ENCODE results near the gene ACO2. TPM values are rescaled to one million over a fixed set of nuclear protein-coding genes. Genes with fewer than 3 reads are reported as not detected.

Gene ACO2
- 45.2 to 50.7 TPM (median 49.2 TPM) in 5 replicates for total RNA-seq (2022; extraction: Qiagen RNA extraction; ENCODE audit: low read depth)

GRCh38 chr22:41468381-41469217 is at the start of gene ACO2, which contains the start of gene PHF5A:
Gene ACO2, plus strand, starts transcription at chr22:41469117. Its CDS starts 30 bp downstream, at chr22:41469147.
Gene PHF5A, minus strand, starts transcription at chr22:41468692. Its CDS starts 39 bp downstream, at chr22:41468653.

GRCh38 chr22:41446639-41447434 is 22.1 kb upstream of the ACO2 start, which contains the start of gene TOB2:
Gene TOB2, minus strand, starts transcription at chr22:41446801. Its CDS starts 9,456 bp downstream, at chr22:41437345.

DNA sequence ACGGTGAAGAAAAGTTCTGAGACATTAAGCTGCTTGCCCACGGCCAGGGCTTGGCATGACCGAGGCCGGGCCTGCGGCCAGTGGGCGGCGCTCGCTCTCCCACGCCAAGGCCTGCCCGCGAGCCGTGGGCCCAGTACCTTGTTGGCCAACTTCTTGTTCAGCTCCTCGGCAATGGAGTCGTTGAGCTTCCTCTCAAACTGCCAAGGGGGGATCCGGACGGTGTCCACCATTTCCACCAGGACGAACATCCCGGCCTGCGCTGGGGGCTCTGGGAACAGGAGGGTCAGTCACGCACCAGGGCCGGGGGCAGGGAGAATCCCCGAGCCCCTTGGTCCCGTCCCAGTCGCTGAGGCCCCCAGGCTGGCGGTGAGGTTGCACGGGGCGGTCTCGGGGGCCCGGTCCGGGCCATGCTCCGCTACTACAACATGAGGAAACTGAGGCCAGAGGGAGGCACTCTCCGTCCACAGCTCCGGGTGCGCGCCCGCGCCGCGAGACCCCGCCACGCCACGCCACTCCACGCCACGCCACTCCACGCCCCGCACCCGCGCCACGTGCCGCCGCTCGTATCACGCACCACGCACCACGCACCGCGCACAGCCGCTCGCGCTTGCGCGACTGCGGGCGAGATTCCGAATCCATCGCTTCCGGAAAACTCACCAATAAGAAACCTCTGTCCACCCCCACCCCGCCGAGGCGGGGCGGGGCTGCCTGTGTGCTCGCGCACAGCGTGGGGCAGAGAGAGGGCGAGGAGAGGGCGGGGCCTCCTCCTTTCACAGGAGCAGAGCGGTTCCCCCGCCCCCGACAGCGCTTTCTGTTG is 75.1 kb downstream of the ACO2 start, which contains the start of gene POLR3H:
POLR3H (minus strand) TSS at position 617 of the 817 bp plus-strand sequence; CDS start at position 248, 369 bp downstream.

Other genes starting within 250 kb of the ACO2 start
- not detected in 5 replicates for gene CHADL, start 228.2 kb upstream of the ACO2 start, total RNA-seq (2022; extraction: Qiagen RNA extraction; ENCODE audit: low read depth)
- gene RANGAP1, start 182.9 kb upstream of the ACO2 start, total RNA-seq (2022; extraction: Qiagen RNA extraction; ENCODE audit: low read depth) = 68.6 to 88.5 TPM (median 87.4 TPM) in 5 replicates
- gene ZC3H7B, start 167.6 kb upstream of the ACO2 start, total RNA-seq (2022; extraction: Qiagen RNA extraction; ENCODE audit: low read depth) = 18.6 to 24.5 TPM (median 23.7 TPM) in 5 replicates
- 0.80 to 1.5 TPM (median 1.2 TPM) in 5 replicates for gene TEF, start 87.2 kb upstream of the ACO2 start, total RNA-seq (2022; extraction: Qiagen RNA extraction; ENCODE audit: low read depth)
- gene TOB2, start 22.3 kb upstream of the ACO2 start, total RNA-seq (2022; extraction: Qiagen RNA extraction; ENCODE audit: low read depth) = 20.7 to 23.9 TPM (median 22.9 TPM) in 5 replicates
- 62.3 to 79.0 TPM (median 63.0 TPM) in 5 replicates for gene PHF5A, start 425 bp upstream of the ACO2 start, total RNA-seq (2022; extraction: Qiagen RNA extraction; ENCODE audit: low read depth)
- 24.6 to 44.1 TPM (median 40.1 TPM) in 5 replicates for gene POLR3H, start 75.4 kb downstream of the ACO2 start, total RNA-seq (2022; extraction: Qiagen RNA extraction; ENCODE audit: low read depth)
- 2.2 to 3.6 TPM (median 2.6 TPM) in 5 replicates for gene CSDC2, start 91.9 kb downstream of the ACO2 start, total RNA-seq (2022; extraction: Qiagen RNA extraction; ENCODE audit: low read depth)
- 26.2 to 33.4 TPM (median 29.9 TPM) in 5 replicates for gene PMM1, start 120.7 kb downstream of the ACO2 start, total RNA-seq (2022; extraction: Qiagen RNA extraction; ENCODE audit: low read depth)
- 14.4 to 17.3 TPM (median 16.4 TPM) in 5 replicates for gene DESI1, start 151.9 kb downstream of the ACO2 start, total RNA-seq (2022; extraction: Qiagen RNA extraction; ENCODE audit: low read depth)
- 289 to 324 TPM (median 313 TPM) in 5 replicates for gene XRCC6, start 152.2 kb downstream of the ACO2 start, total RNA-seq (2022; extraction: Qiagen RNA extraction; ENCODE audit: low read depth)
- gene SNU13, start 219.8 kb downstream of the ACO2 start, total RNA-seq (2022; extraction: Qiagen RNA extraction; ENCODE audit: low read depth) = 94.1 to 221 TPM (median 182 TPM) in 5 replicates
- 0.53 TPM in 1 of 5 replicates, not detected in the others for gene MEI1, start 230.4 kb downstream of the ACO2 start, total RNA-seq (2022; extraction: Qiagen RNA extraction; ENCODE audit: low read depth)